D721Med (cell line): ENCODE measurements around the gene ABHD6.
A peak's percentile ranks its signal among the peaks of the same experiment; 100 is the strongest.
"Not testable (repeated sequence)": the region's sequence is repeated elsewhere in the genome, so short reads cannot be mapped to it uniquely, and the experiment has no call there.

Experiments
- DNase-seq: peaks from one replicate; pipeline ENCODE4 v3.0.0; 2011; ENCODE audit warnings: low spot score; ENCODE audit not compliant: insufficient read length
- FAIRE-seq: peaks from 2 replicates; lab custom pipeline; 2011; peaks lifted over from hg19 to GRCh38; lab: Jason Lieb, UNC
- CTCF ChIP-seq: IDR thresholded peaks from 2 replicates; pipeline ENCODE4 v1.5.1; 2012; ENCODE audit warnings: mild to moderate bottlenecking, control low read depth; ENCODE audit not compliant: insufficient read depth; ENCODE audit errors: missing control alignments

The ABHD6 gene

DNA sequence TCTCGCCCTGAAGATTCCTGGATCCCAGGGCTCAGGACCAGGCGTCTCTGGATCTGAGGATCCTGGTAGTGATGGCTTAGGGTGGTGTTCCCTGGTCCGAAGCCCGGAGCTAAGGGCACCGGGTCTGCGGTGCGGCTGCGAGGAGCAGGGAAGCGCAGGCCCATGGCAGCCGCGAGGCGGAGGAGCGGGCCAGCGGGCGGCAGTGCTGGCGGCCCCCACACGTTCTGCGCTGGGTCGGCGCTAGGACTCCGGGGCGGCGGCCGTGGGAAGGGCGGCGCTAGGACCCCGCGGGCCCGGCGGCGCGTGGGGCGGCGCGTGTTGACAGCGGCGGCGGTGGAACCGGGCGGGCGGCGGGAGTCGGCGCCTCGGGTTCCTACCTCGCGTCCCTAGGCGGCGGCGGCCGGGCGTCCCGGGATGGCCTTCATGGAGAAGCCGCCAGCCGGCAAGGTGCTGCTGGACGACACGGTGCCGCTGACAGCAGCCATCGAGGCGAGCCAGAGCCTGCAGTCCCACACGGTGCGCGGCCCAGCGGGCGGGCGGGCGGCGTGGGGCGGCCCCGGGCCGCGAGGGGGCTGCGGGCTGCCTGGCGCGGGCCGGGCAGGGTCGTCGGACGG lies 95.1 kb downstream of the ABHD6 start, which contains the start of gene PXK:
TSS of gene PXK (plus strand) at position 318 of the 614 bp plus-strand sequence. CDS start at position 415, 97 bp downstream.
- FAIRE-seq (no peak), DNase-seq (peak; percentile 40)
- no peak for TF ChIP-seq CTCF

DNA sequence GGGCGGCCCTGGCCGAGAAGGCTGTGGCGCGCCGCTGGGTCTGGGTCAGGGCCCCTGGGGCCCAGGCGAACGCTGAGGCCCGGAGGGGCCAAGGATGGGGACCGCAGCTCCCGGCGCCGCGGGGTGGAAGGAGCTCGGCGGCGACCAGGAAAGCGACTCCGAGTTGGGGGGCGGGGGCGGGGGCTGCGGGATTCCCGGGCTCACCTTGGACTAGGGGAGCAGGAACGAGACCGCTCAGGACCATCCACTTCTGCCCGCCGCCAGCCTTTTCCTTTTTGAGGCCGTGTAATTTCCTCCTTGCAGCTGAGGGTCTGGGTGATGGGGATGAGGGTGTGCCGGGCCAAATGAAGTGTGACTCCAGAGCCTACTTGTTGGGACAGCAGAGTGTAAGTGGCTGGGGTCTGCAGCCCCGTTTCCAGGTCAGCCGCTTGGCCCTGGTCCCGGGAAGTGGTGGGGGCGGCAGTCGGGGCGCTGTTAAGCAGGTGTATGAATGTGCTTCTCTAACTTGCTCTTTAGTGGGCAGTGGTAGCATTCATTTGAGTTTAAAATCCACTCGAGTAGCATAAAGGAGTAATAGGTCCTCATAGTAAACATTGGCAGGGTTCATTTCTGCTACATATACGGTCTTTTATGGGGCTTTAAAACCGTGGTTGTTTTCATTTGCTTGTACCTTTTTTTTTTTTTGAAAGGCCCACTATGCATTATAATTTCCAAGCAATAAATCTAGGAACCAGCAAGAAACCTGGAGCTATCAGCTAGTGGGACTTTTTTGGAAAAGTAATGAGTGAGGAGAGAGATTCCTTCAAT lies 95.8 kb downstream of the ABHD6 start:
- TF ChIP-seq CTCF: peak; percentile 16
- FAIRE-seq (no peak), DNase-seq (no peak)

- FAIRE-seq (no peak), DNase-seq (no peak)
- no peak for TF ChIP-seq CTCF
Observed at GRCh38 chr3:58334013-58334321, 96.4 kb downstream of the ABHD6 start.

DNA sequence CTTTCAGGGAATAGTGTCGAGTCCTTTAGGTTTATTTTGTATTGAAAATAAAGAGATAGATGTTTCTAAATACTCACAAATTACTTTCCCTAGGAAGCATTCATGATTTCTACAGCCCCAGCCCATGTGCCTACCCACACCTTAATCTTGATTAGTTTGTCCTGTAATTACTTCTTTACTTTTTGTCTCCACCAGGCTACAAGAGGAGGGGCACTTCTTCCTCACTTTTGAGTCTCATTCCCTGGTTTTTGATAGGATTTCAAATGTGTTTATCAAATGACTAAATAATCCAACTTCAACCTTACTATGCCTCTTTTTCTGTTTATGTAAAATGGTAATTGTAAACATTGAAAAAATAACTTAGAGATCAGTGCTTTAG lies 96.9 kb downstream of the ABHD6 start:
- DNase-seq (no peak), FAIRE-seq (no peak)
- no peak for TF ChIP-seq CTCF

GRCh38 chr3:58335652-58335947 lies 98.0 kb downstream of the ABHD6 start:
- FAIRE-seq (no peak), DNase-seq (no peak)
- no peak for TF ChIP-seq CTCF

GRCh38 chr3:58336135-58336882 lies 98.7 kb downstream of the ABHD6 start:
- TF ChIP-seq CTCF: no peak
- FAIRE-seq (no peak), DNase-seq (no peak)

GRCh38 chr3:58337190-58337589 lies 99.6 kb downstream of the ABHD6 start:
- FAIRE-seq: no peak
- no peak for TF ChIP-seq CTCF
- DNase-seq: no peak

DNA sequence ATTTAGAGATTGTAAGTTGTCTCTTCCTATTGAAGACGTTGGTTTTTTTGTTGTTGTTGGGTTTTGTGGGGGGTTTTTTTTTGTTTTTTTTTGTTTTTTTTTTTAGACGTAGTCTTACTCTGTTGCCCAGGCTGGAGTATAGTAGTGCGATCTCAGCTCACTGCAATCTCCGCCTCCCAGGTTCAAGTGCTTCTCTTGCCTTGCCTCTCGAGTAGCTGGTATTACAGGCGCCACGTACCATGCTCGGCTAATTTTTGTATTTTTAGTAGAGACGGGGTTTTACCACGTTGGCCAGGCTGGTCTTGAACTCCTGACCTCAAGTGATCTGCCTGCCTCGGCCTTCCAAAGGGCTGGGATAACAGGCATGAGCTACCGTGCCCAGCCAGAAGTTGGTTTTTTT lies 101.6 kb downstream of the ABHD6 start:
- not testable (repeated sequence) for DNase-seq, FAIRE-seq
